Activated naive CD4-positive, alpha-beta T cell treated with anti-CD3 and anti-CD28 coated beads, Interleukin-2, amount 50 U/mL, for 16 hours (primary cell): Measurements from ENCODE around the gene HNRNPH1.

ENCODE experiments used
- DNase-seq: peaks from one replicate; pipeline ENCODE4 v3.0.0-alpha.2; 2020

HNRNPH1 gene

GRCh38 chr5:179621551-179622214 lies 1.8 kb downstream of the HNRNPH1 start:
- DNase-seq: no peak

- no peak for DNase-seq
Measured at GRCh38 chr5:179620703-179621350, 2.6 kb downstream of the HNRNPH1 start.

GRCh38 chr5:179620293-179620692 lies 3.2 kb downstream of the HNRNPH1 start:
- no peak for DNase-seq

- DNase-seq: no peak
Measured at GRCh38 chr5:179619776-179620175, 3.7 kb downstream of the HNRNPH1 start.

- no peak for DNase-seq
Measured at GRCh38 chr5:179618923-179619554, 4.4 kb downstream of the HNRNPH1 start.

GRCh38 chr5:179617930-179618329 lies 5.5 kb downstream of the HNRNPH1 start:
- DNase-seq: no peak

- no peak for DNase-seq
Measured at GRCh38 chr5:179616002-179616594, 7.4 kb downstream of the HNRNPH1 start.

GRCh38 chr5:179615203-179615602 lies 8.3 kb downstream of the HNRNPH1 start:
- no peak for DNase-seq

- no peak for DNase-seq
Measured at GRCh38 chr5:179614745-179615144, 8.7 kb downstream of the HNRNPH1 start.

GRCh38 chr5:179613460-179614071 lies 9.9 kb downstream of the HNRNPH1 start:
- DNase-seq: no peak

- no peak for DNase-seq
Measured at GRCh38 chr5:179612577-179613459, 10.7 kb downstream of the HNRNPH1 start.

- no peak for DNase-seq
Measured at GRCh38 chr5:179610903-179611265, 12.6 kb downstream of the HNRNPH1 start.

- no peak for DNase-seq
Measured at GRCh38 chr5:179610109-179610902, 13.2 kb downstream of the HNRNPH1 start.

GRCh38 chr5:179609834-179610108 lies 13.7 kb downstream of the HNRNPH1 start:
- DNase-seq: no peak

- DNase-seq: no peak
Measured at GRCh38 chr5:179608131-179608581, 15.3 kb downstream of the HNRNPH1 start.

GRCh38 chr5:179607160-179607931 lies 16.1 kb downstream of the HNRNPH1 start:
- no peak for DNase-seq

GRCh38 chr5:179606910-179607159 lies 16.6 kb downstream of the HNRNPH1 start:
- no peak for DNase-seq

GRCh38 chr5:179606071-179606909 lies 17.2 kb downstream of the HNRNPH1 start:
- no peak for DNase-seq

- no peak for DNase-seq
Measured at GRCh38 chr5:179605026-179605833, 18.2 kb downstream of the HNRNPH1 start.
